Sigmoid colon (tissue), 4 donors: ENCODE data around the gene WFIKKN2.

Experiments
- CTCF ChIP-seq, 4 experiments: fragments of 450-650 bp in 3 of 4; fragments of 200-600 bp in 1 of 4; IDR thresholded peaks; one replicate each; pipeline ENCODE4 v1.5.1; 2016 to 2019; ENCODE audit warnings: antibody characterized with exemption in 4 of 4, mild to moderate bottlenecking in 3 of 4, moderate library complexity in 2 of 4
- EP300 ChIP-seq, 4 donors: sonication (generic); formaldehyde crosslinking; IDR thresholded peaks; one replicate each; pipeline ENCODE4 v1.6.1; 2017; ENCODE audit warnings: antibody characterized with exemption in 4 of 4
- POLR2A ChIP-seq, 2 donors: fragments of 450-650 bp; IDR thresholded peaks; one replicate each; pipeline ENCODE4 v1.6.1; 2016; ENCODE audit warnings: antibody characterized with exemption in 2 of 2, mild to moderate bottlenecking in 2 of 2, moderate library complexity in 2 of 2
- POLR2AphosphoS5 ChIP-seq, 4 donors: sonication (generic); formaldehyde crosslinking; IDR thresholded peaks; one replicate each; pipeline ENCODE4 v1.6.1; 2017; ENCODE audit warnings: antibody characterized with exemption in 4 of 4

- TF ChIP-seq CTCF (IDR thresholded peaks at IDR 0.05), result no peak
- TF ChIP-seq POLR2AphosphoS5 (IDR thresholded peaks at IDR 0.05), result peak; percentile 35 to 78 (median 72)
- TF ChIP-seq EP300 (IDR thresholded peaks at IDR 0.05), result no peak
- TF ChIP-seq POLR2A (IDR thresholded peaks at IDR 0.05), result peak; percentile 38 to 47
Observed at GRCh38 chr17:50865060-50865867, 29.9 kb downstream of the WFIKKN2 start.
